Psoas muscle (tissue), 8 donors: ENCODE results near the gene PHTF1. TPM values are rescaled to one million over a fixed set of nuclear protein-coding genes. Genes with fewer than 3 reads are reported as not detected.

ENCODE experiments used
- ATAC-seq, 4 donors: fragments of 200-7000 bp; cut with Tn5 transposase; one replicate each; pipeline ENCODE4 v1.9.1; 2020; ENCODE audit warnings: moderate library complexity in 3 of 4, mild to moderate bottlenecking in 2 of 4
- DNase-seq, 2 donors: peaks; one replicate each; pipeline ENCODE4 v3.0.0-alpha.2; 2020
- H3K27ac ChIP-seq: fragments of 200-600 bp; one replicate; pipeline ENCODE4 v1.8.0; 2022
- H3K27me3 ChIP-seq, 3 donors: fragments of 200-600 bp in 1 of 3; one replicate each; pipeline versions ENCODE4 v1.6.1 to v1.8.0; 2013 to 2022; ENCODE audit warnings: low read length in 2 of 3, mild to moderate bottlenecking in 2 of 3, moderate library complexity in 1 of 3; ENCODE audit not compliant: insufficient read depth in 3 of 3
- H3K36me3 ChIP-seq, 2 donors: fragments of 200-600 bp in 1 of 2; one replicate each; pipeline versions ENCODE4 v1.6.1 to v1.8.0; 2013 to 2022; ENCODE audit warnings: low read depth in 1 of 2, mild to moderate bottlenecking in 1 of 2, moderate library complexity in 1 of 2; ENCODE audit not compliant: insufficient read depth in 1 of 2
- H3K4me1 ChIP-seq: fragments of 200-600 bp; one replicate; pipeline ENCODE4 v1.8.0; 2022
- H3K4me3 ChIP-seq: fragments of 200-600 bp; one replicate; pipeline ENCODE4 v1.8.0; 2022; ENCODE audit warnings: mild to moderate bottlenecking
- H3K9me3 ChIP-seq: fragments of 200-600 bp; one replicate; pipeline ENCODE4 v1.8.0; 2022
- WGBS, 3 donors: extraction: QIAGEN DNeasy Blood & Tissue Kit; methylation state at CpG; one replicate each; pipeline versions ENCODE4 v1.1.6 to v1.1.7; 2013; 5-methylcytosine and 5-hydroxymethylcytosine counted together
- intact Hi-C, 2 donors: fragments of 100-400 bp; cut with DNase I; formaldehyde crosslinking; loops; one replicate each; pipeline versions ENCODE4 v1.11.0 to v1.14.2; 2022
- polyA plus RNA-seq, 3 donors: library from polyadenylated mRNA; stranded (reverse); fragments of 200-250 nt; gene quantifications; one replicate each; pipeline ENCODE4 v1.2.3, GENCODE V29; 2013
- total RNA-seq, 4 donors: library from RNA; stranded (reverse); fragmentation: NEBNext Ultra II Directional in 2 of 4; extraction: Animal tissue kit (Norgen Biotek cat#: 25700) in 2 of 4; gene quantifications; one replicate each; pipeline versions ENCODE4 v1.2.1 to v1.2.4, GENCODE V29; 2021 to 2023
- TF ChIP-seq, protein P1 (sequence below): fragments of 200-600 bp; IDR thresholded peaks from one replicate; pipeline ENCODE4 v1.8.0; 2022; ENCODE audit warnings: antibody characterized with exemption
- donor health status: healthy with polysubstance abuse.
- donor health status: DM: no; HTN: no; CAD: no; lungs with moderate emphysema.
- donor health status: Bipolar disorder and iron deficiency.
- donor health status: healthy.
- donor health status: DM: yes; HTN: yes; CAD: no.
- donor health status: DM: no; HTN: no; CAD: no.
- donor health status: DM: no; HTN: no; CAD: no.
- donor health status: DM: yes; HTN: yes; CAD: no.

PHTF1 gene
- total and polyA plus RNA-seq, 7 donors: 6.0 to 14.0 (median 9.4) TPM

DNA sequence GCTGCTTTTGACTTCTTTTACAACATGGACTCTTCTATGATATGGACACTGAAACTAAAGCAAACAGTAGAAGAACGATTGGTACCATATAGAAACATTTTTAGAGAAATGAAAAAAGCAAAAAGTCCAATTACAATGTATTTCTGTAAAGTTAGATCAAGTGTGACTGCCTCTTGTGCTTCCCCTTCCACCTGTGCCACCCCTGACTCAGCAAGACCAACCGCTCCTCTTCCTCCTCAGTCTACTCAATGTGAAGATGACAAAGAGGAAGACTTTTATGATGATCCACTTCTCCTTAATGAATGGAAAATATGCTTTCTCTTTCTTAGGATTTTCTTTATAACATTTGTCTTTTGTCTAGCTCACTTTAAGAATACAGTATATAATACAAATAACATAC, 66.9 kb downstream of the PHTF1 start:
- H3K4me1 ChIP-seq: no peaks in the 10 kb centered on the region
- DNase-seq (no peak), ATAC-seq (no peak)
- peaks cover 15% of the 10 kb centered on the region for H3K9me3 ChIP-seq
- H3K36me3 ChIP-seq: peaks cover 5 to 38% of the 10 kb centered on the region in 2 donors
- no peaks in the 10 kb centered on the region for H3K27me3 ChIP-seq
- intact Hi-C loops: no loop called here
- no peak overlapping the region for H3K27ac ChIP-seq
- TF ChIP-seq, protein P1, sequence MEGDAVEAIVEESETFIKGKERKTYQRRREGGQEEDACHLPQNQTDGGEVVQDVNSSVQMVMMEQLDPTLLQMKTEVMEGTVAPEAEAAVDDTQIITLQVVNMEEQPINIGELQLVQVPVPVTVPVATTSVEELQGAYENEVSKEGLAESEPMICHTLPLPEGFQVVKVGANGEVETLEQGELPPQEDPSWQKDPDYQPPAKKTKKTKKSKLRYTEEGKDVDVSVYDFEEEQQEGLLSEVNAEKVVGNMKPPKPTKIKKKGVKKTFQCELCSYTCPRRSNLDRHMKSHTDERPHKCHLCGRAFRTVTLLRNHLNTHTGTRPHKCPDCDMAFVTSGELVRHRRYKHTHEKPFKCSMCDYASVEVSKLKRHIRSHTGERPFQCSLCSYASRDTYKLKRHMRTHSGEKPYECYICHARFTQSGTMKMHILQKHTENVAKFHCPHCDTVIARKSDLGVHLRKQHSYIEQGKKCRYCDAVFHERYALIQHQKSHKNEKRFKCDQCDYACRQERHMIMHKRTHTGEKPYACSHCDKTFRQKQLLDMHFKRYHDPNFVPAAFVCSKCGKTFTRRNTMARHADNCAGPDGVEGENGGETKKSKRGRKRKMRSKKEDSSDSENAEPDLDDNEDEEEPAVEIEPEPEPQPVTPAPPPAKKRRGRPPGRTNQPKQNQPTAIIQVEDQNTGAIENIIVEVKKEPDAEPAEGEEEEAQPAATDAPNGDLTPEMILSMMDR: no peak
- WGBS, 3 donors: 87 to 94% (median 94%) methylated on average over 2 of the region's 2 CpGs
- H3K4me3 ChIP-seq: no peak overlapping the region

DNA sequence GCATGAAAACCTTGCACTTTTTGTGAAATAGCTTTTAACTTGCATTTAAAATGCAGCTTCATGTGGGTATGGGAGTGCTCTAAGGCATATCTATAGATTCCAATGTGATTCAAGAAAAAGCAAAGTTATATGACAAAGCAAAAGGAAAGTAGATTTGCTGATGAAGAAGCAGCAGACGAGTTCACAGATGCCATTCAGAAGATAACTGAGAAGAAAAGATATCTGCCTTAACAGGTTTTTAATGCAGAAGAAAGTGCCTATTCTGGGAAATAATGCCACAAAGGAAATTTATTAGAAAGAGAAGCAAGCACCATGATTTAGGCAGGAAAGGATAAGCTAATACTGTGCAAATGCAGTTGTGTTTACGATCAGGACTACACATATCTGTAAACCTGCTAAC, 68.1 kb downstream of the PHTF1 start:
- 90 to 98% (median 91%) methylated on average over 2 of the region's 2 CpGs for WGBS, 3 donors
- Histone ChIP-seq H3K27ac (no peak overlapping the region), H3K9me3 (peaks cover 15% of the 10 kb centered on the region), H3K4me1 (no peaks in the 10 kb centered on the region), H3K27me3 (no peaks in the 10 kb centered on the region), H3K4me3 (no peak overlapping the region), H3K36me3 (peaks cover 5 to 31% of the 10 kb centered on the region in 2 donors)
- TF ChIP-seq, protein P1: no peak
- intact Hi-C loops: no loop called here
- DNase-seq (no peak), ATAC-seq (no peak)

DNA sequence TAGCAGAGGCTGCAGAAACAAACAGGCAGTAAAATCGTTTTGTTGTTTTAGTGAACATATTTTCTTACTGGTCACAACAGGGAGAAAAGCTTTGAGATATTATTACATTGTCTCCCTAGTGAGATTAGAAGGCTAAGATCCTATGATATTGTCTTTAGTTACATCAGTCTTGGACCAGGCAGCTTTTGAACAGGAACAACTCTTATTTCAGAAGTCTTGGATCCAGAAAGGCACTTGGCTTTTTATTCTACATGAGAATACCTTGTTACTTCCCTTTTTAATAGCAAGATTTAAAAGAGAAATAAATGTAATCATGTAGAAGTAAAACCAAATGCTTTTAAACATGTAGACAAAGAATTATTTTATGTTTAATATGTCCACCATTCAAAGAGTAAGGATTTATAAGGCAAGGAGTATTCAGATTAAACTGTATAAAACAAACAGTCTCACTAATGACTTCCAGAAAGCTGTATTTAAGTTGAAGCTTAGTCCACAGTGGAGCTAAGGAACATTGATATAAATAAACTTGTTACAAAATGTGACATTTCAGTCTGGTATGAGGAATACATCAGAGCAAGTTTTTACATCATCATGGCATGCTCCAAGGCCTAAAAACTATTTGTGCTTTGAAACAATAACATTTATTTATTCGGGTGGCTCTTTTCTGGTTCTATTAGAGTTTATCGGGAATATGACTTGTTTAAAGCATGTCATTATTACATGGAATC, 72.2 kb downstream of the PHTF1 start:
- DNase-seq: no peak
- Histone ChIP-seq H3K4me1 (no peaks in the 10 kb centered on the region), H3K27me3 (no peaks in the 10 kb centered on the region), H3K4me3 (no peak overlapping the region), H3K36me3 (peaks cover 0 to 29% of the 10 kb centered on the region in 2 donors), H3K9me3 (no peaks in the 10 kb centered on the region), H3K27ac (no peak overlapping the region)
- intact Hi-C loops: no loop called here
- ATAC-seq: no peak
- 84 to 94% (median 88%) methylated on average over 3 of the region's 3 CpGs for WGBS, 3 donors
- TF ChIP-seq, protein P1: no peak

DNA sequence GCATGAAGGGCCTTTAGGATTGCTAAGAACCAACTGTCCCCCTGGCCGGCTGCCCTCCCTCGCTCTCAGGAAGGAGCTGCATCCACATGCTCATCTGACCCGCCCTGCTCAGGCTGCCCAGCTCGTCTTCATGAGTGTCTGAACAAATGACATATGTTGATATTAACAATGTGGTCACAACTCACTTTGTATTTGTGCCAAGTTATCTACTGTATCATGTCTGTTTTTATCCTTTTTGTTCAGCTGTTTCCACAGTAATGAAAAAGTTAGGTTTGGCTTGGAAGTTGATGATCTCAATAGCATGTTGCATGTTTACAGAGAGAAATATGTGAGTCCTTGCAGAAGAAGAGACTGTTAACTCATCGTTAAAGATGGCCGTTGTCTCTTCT, 75.1 kb downstream of the PHTF1 start:
- Histone ChIP-seq H3K4me1 (no peaks in the 10 kb centered on the region), H3K36me3 (peaks cover 0 to 20% of the 10 kb centered on the region in 2 donors), H3K9me3 (no peaks in the 10 kb centered on the region), H3K27me3 (no peaks in the 10 kb centered on the region), H3K4me3 (no peak overlapping the region), H3K27ac (no peak overlapping the region)
- peak; percentile 57 to 70 for DNase-seq
- intact Hi-C loops: no loop called here
- peak in 1 of 4 donors; percentile 60 for ATAC-seq
- 43 to 55% (median 45%) methylated on average over 6 of the region's 6 CpGs for whole genome bisulfite sequencing, 3 donors
- TF ChIP-seq, protein P1: no peak
